K562 (cell line): ENCODE results near the gene KCTD19. TPM values are rescaled to one million over a fixed set of nuclear protein-coding genes. Genes with fewer than 3 reads are reported as not detected.
A peak's percentile ranks its signal among the peaks of the same experiment; 100 is the strongest.

Experiments used
- CBFB ChIP-seq: sonication (generic); formaldehyde crosslinking; IDR thresholded peaks from 2 replicates; pipeline ENCODE4 v1.4.0; 2020; ENCODE audit warnings: mild to moderate bottlenecking, missing genetic modification reagents
- CEBPB ChIP-seq: fragments of 450-650 bp; IDR thresholded peaks from 2 replicates; pipeline ENCODE4 v1.6.1; 2016; ENCODE audit warnings: missing genetic modification characterization, missing compliant biosample characterization
- DACH1 ChIP-seq: fragments of 450-650 bp; IDR thresholded peaks from 2 replicates; pipeline ENCODE4 v1.6.1; 2018; ENCODE audit not compliant: partially characterized antibody
- ESRRA ChIP-seq: fragments of 450-650 bp; IDR thresholded peaks from 2 replicates; pipeline ENCODE4 v1.6.1; 2014; ENCODE audit warnings: low read depth, mild to moderate bottlenecking, moderate library complexity, borderline replicate concordance
- FOXK1 ChIP-seq: sonication (generic); formaldehyde crosslinking; IDR thresholded peaks from 2 replicates; pipeline ENCODE4 v1.8.0; 2022; ENCODE audit warnings: missing genetic modification reagents, mild to moderate bottlenecking, borderline replicate concordance
- FOXK2 ChIP-seq, 2 experiments: fragments of 450-650 bp; IDR thresholded peaks in 1 of 2; conservative IDR thresholded peaks in 1 of 2; 2 replicates each; pipeline ENCODE4 v1.6.1; 2016; ENCODE audit warnings: low read depth in 2 of 2, mild to moderate bottlenecking in 1 of 2
- FOXM1 ChIP-seq, 2 experiments: fragments of 450-650 bp in 1 of 2; sonication (generic) in 1 of 2; formaldehyde crosslinking in 1 of 2; IDR thresholded peaks; 2 replicates each; pipeline versions ENCODE4 v1.6.1 to v1.9.0; 2017 to 2022; ENCODE audit warnings: low read depth in 2 of 2, mild to moderate bottlenecking in 2 of 2, missing genetic modification reagents in 1 of 2, moderate library complexity in 1 of 2
- HLTF ChIP-seq: fragments of 450-650 bp; IDR thresholded peaks from 2 replicates; pipeline ENCODE4 v1.6.1; 2016
- KDM1A ChIP-seq, 2 experiments: fragments of 450-650 bp; IDR thresholded peaks; 2 replicates each; pipeline ENCODE4 v1.6.1; 2016; ENCODE audit warnings: mild to moderate bottlenecking in 2 of 2
- L3MBTL2 ChIP-seq: fragments of 450-650 bp; IDR thresholded peaks from 2 replicates; pipeline ENCODE4 v1.6.1; 2016; ENCODE audit warnings: mild to moderate bottlenecking, moderate library complexity
- MBD2 ChIP-seq: sonication (generic); IDR thresholded peaks from 2 replicates; pipeline ENCODE4 v1.6.1; 2016; ENCODE audit warnings: low read depth, borderline replicate concordance
- MYBL2 ChIP-seq, 2 experiments: fragments of 450-650 bp in 1 of 2; sonication (generic) in 1 of 2; formaldehyde crosslinking in 1 of 2; IDR thresholded peaks; 2 replicates each; pipeline versions ENCODE4 v1.6.1 to v1.8.1; 2017 to 2022; ENCODE audit warnings: borderline replicate concordance in 1 of 2, inconsistent platforms in 1 of 2, low read depth in 1 of 2, mild to moderate bottlenecking in 1 of 2, missing genetic modification reagents in 1 of 2, moderate library complexity in 1 of 2
- NRF1 ChIP-seq, 2 experiments: fragments of 450-650 bp; IDR thresholded peaks in 1 of 2; conservative IDR thresholded peaks in 1 of 2; 2 replicates each; pipeline ENCODE4 v1.6.1; 2014; ENCODE audit warnings: mild to moderate bottlenecking in 2 of 2
- PATZ1 ChIP-seq: fragments of 250-450 bp; sonication (Bioruptor Pico); IDR thresholded peaks from 2 replicates; pipeline ENCODE4 v1.5.0; 2020; ENCODE audit warnings: mild to moderate bottlenecking, borderline replicate concordance
- RBM22 ChIP-seq: fragments of 200-400 bp; formaldehyde crosslinking; IDR thresholded peaks from 2 replicates; pipeline ENCODE4 v1.6.1; 2018; ENCODE audit warnings: low read length, low read depth; ENCODE audit not compliant: poor library complexity, severe bottlenecking
- USF2 ChIP-seq: sonication (generic); formaldehyde crosslinking; IDR thresholded peaks from 2 replicates; pipeline ENCODE4 v1.5.0; 2020; ENCODE audit warnings: missing genetic modification reagents
- ZNF280B ChIP-seq: fragments of 250-450 bp; sonication (Bioruptor Pico); IDR thresholded peaks from 2 replicates; pipeline ENCODE4 v1.5.1; 2021; ENCODE audit warnings: mild to moderate bottlenecking
- ZNF449 ChIP-seq: fragments of 250-450 bp; sonication (Bioruptor Pico); IDR thresholded peaks from 2 replicates; pipeline ENCODE4 v1.8.0; 2022; ENCODE audit warnings: moderate library complexity, mild to moderate bottlenecking, inconsistent platforms
- polyA plus RNA-seq, 8 experiments: library from polyadenylated mRNA; depleted of rRNA in 4 of 8; stranded (reverse) in 5 of 8; unstranded in 3 of 8; fragments of >200 nt; fragmentation: Nextera tagmentation in 2 of 8; fragmentation: Illumina TruSeq in 1 of 8; extraction: Ambion mirVana in 2 of 8; extraction: Trizol in 1 of 8; gene quantifications; 2 replicates each; pipeline versions ENCODE4 v1.2.1 to v1.2.3, GENCODE V29; 2011 to 2014; ENCODE audit warnings: inconsistent platforms in 1 of 8, missing spikeins in 1 of 8
- total RNA-seq, 7 experiments: library from RNA; depleted of rRNA in 6 of 7; stranded (reverse); fragments of >200 nt in 6 of 7; fragmentation: Illumina TruSeq in 2 of 7; extraction: Trizol in 2 of 7; gene quantifications; 2 replicates each; pipeline versions ENCODE4 v1.2.1 to v1.2.3, GENCODE V29; 2011 to 2021; ENCODE audit warnings: low replicate concordance in 1 of 7

The KCTD19 gene
- total and polyA plus RNA-seq, 9 of the 15 experiments (the other 6 are each of a cell fraction or from before 2014, with no cell fraction given) = 0.03 to 0.91 (median 0.22) TPM; not detected in 2

GRCh38 chr16:67260426-67261063 lies 66.0 kb downstream of the KCTD19 start (continued):
- peak; percentile 26; the same call in 1 of the 2 replicates for TF ChIP-seq L3MBTL2
- no peak for TF ChIP-seq FOXK2 (conservative IDR thresholded peaks at IDR 0.05 in 1 of 2, IDR thresholded peaks at IDR 0.05 in 1 of 2; ENCODE audit: low read depth in 2 of 2)
- no peak for TF ChIP-seq FOXK1 (CRISPR knock-in tag)
- TF ChIP-seq DACH1 = no peak
- TF ChIP-seq MBD2 = no peak
- no peak for TF ChIP-seq ZNF449 (CRISPR knock-in tag)
- TF ChIP-seq CEBPB (tag) = 0 out of 2 replicates have a peak, but pooled peaks have one; percentile 27
- TF ChIP-seq MYBL2 (IDR thresholded peaks at IDR 0.05; ENCODE audit: low read depth) = no peak
- TF ChIP-seq MYBL2 (CRISPR knock-in tag; IDR thresholded peaks at IDR 0.05; ENCODE audit: borderline replicate concordance) = no peak
- no peak for TF ChIP-seq CBFB (CRISPR knock-in tag)
- no peak for TF ChIP-seq KDM1A (IDR thresholded peaks at IDR 0.05)
- no peak for TF ChIP-seq USF2
- TF ChIP-seq ESRRA = 0 out of 2 replicates have a peak, but pooled peaks have one; percentile 17
- no peak for TF ChIP-seq FOXM1 (IDR thresholded peaks at IDR 0.05; ENCODE audit: low read depth)
- TF ChIP-seq FOXM1 (CRISPR knock-in tag; IDR thresholded peaks at IDR 0.05; ENCODE audit: low read depth) = no peak
- no peak for TF ChIP-seq HLTF
- no peak for TF ChIP-seq NRF1 (conservative IDR thresholded peaks at IDR 0.05 in 1 of 2, IDR thresholded peaks at IDR 0.05 in 1 of 2)
- no peak for TF ChIP-seq RBM22
- TF ChIP-seq ZNF280B = no peak
- TF ChIP-seq PATZ1 (CRISPR knock-in tag) = no peak
